GDM1 (cell line): ENCODE measurements around the gene PAQR4.
A peak's percentile ranks its signal among the peaks of the same experiment; 100 is the strongest.

Experiments used
- DNase-seq: peaks from one replicate; lab custom pipeline; 2025; lab: John Stamatoyannopoulos, UW

The PAQR4 gene

GRCh38 chr16:2946649-2947048 is 22.5 kb upstream of the PAQR4 start:
- no peak for DNase-seq

GRCh38 chr16:2948807-2949704 is 20.1 kb upstream of the PAQR4 start:
- no peak for DNase-seq

GRCh38 chr16:2949705-2950352 is 19.3 kb upstream of the PAQR4 start:
- no peak for DNase-seq

GRCh38 chr16:2950353-2950724 is 18.8 kb upstream of the PAQR4 start:
- DNase-seq = no peak

GRCh38 chr16:2950773-2951172 is 18.4 kb upstream of the PAQR4 start:
- no peak for DNase-seq

- DNase-seq = no peak
Measured at GRCh38 chr16:2952679-2953078, 16.5 kb upstream of the PAQR4 start.

- no peak for DNase-seq
Measured at GRCh38 chr16:2953706-2954627, 15.2 kb upstream of the PAQR4 start.

GRCh38 chr16:2954656-2955381 is 14.3 kb upstream of the PAQR4 start:
- no peak for DNase-seq

GRCh38 chr16:2955438-2955778 is 13.7 kb upstream of the PAQR4 start:
- DNase-seq = no peak

- peak; percentile 74 for DNase-seq
Measured at GRCh38 chr16:2955779-2956578, 13.2 kb upstream of the PAQR4 start.

GRCh38 chr16:2956579-2956956 is 12.6 kb upstream of the PAQR4 start:
- DNase-seq = no peak

- no peak for DNase-seq
Measured at GRCh38 chr16:2959206-2959605, 9.9 kb upstream of the PAQR4 start.

GRCh38 chr16:2960183-2961010 is 8.8 kb upstream of the PAQR4 start:
- no peak for DNase-seq

- DNase-seq = no peak
Measured at GRCh38 chr16:2962334-2963073, 6.6 kb upstream of the PAQR4 start.

GRCh38 chr16:2963074-2963722 is 6.0 kb upstream of the PAQR4 start:
- no peak for DNase-seq

GRCh38 chr16:2963723-2964474 is 5.2 kb upstream of the PAQR4 start, which contains the start of gene KREMEN2:
KREMEN2 (plus strand) TSS chr16:2964275; CDS start chr16:2964521, 246 bp downstream.
- peak; percentile 22 for DNase-seq

GRCh38 chr16:2964475-2965336 is 4.4 kb upstream of the PAQR4 start:
- DNase-seq = peak; percentile 72
